CD4-positive, alpha-beta T cell treated with Interleukin-15 for 1 hour (primary cell): ENCODE data around the gene CDCA8.

Source experiments
- DNase-seq: peaks from one replicate; pipeline ENCODE4 v3.0.0-alpha.2; 2020

Gene CDCA8

DNA sequence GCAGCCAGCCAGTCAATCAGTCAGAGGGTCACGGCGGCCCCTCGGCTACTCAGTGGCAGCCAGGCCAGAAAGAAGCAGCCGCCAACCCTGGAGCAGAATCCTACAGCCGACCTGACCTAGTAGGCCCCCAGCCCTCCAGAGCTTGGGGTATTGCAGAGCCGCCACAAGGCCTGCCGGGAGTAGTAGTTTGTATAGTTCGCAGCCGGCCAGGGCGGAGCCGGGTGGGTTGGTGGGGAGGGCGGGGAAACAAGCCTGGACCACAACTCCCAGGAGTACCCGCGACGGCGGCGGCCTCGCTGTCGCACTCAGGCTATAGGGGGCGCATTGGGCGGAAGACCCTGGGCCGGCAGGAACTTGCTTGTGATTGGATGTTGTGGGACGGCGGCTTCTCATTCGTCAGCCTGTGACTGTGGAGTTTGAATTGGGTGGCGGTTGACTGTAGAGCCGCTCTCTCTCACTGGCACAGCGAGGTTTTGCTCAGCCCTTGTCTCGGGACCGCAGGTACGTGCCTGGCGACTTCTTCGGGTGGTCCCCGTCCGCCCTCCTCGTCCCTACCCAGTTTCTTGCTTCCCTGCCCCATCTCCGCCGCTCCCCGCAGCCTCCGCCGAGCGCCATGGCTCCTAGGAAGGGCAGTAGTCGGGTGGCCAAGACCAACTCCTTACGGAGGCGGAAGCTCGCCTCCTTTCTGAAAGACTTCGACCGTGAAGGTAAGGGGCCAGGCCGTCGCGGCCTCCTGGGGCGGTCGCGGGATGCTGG, at the start of gene CDCA8:
Gene CDCA8 (plus strand): TSS at position 439 of the 756 bp plus-strand sequence. CDS start 175 bp downstream, at position 614.
- DNase-seq, result peak; percentile 98

DNA sequence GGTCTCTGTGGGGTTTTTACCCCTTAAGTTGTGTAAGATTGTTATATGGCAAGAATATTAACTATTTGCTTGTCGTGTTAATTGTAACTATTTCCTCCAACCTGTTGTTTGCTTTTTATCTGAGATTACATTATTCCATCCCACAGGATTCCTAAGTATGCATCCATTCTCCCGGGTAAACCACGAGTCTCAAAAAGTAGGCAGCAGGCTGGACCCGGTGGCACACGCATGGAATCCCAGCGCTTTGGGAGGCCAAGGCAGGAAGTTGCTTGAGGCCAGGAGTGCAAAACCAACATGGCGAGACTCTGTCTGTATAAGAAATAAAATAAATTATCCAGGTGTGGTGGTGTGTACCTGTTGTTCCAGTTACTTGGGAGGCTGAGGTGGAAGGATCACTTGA, 45.0 kb upstream of the CDCA8 start:
- no peak for DNase-seq

DNA sequence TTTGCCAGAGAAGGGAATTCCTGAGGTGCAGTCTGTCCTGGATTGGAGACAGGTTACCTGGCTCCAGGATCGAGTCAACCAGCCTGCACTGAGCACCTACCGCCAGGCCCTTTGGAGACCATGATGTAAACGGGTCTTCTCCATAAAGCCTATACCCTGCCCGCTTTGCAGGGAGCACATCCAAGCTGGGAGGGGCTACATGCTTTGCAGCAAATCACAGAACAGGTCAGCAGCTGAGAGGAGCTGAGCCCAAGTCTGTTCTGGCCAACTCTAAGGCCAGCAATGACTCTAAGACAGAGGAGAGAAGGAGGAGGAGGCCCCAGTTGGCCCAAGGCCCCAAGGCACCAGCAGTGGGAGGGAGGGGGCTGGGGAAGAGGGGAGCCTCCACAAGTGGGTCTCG, 42.1 kb upstream of the CDCA8 start:
- no peak for DNase-seq

DNA sequence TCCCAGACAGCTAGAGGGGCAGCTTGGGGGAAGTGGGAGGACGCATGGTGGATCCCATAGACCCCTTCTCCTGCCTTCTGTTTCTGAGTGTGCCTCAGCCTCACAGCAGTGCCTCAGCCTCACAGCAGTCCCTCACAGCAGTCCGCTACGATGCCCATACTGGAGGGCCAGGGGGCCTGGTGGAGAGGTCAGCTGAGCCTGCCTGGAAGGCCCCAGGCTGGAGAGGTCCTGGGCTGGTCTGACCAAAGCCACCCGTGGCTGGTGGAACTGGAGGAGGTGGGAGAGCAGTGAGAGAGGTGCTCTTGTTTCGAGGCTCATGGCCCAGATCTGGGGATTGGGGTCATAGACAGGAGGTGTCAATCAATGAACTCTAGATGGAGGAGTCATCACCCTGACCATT, 41.6 kb upstream of the CDCA8 start:
- no peak for DNase-seq

DNA sequence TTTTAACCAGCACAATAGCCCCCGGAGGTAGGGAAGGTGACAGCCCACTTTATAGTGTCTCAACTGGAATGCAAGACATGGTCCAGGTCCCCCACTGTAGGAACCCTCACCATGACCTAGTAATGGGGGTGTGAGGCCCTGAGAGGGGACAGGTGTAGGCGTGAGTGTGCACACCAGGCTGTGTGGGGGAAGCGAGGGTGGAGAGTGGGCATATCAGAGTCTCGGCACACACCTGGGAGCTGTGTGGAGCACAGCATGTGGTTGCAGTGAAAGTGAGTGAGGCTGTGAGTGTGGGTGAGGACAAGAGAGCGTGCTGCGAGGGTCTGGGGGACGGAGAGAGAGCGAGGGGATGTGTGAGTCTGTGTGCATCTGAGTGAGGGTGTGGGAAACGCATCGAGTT, 40.5 kb upstream of the CDCA8 start:
- no peak for DNase-seq

DNA sequence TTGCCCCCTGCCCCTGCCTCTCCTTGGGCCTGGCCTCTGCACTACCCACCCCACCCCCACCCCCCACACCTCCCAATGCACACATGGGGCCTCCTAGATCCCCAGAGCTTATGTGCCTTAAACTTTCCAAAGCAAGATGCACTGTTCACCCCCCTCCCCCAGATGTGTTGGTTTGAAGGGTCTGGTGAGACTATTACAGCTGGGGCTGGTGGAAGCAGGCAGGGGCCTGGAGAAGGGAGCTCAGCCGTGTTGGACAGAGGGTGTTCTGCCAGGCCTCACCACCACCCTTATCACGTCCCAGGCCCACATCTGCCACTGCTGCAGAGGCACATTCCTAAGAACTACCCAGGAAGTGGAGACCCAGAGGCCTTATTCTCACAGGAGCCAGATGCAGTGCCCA, 39.3 kb upstream of the CDCA8 start:
- no peak for DNase-seq

DNA sequence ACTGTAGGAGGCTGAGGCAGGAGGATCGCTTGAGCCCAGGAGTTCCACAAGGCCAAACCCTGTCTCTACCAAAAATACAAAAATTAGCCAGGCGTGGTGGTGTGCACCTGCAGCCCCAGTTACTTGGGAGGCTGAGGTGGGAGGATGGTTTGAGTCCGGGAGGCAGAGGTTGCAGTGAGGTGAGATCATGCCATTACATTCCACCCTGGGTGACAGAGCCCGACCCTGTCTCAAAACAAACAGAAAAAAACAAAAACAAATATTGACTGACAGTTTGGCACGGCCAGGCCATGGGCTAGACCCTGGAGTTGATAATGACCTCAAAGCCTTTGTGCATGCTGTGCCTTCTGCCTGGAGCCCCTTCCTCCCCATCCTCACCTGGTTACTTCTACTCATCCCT, 38.4 kb upstream of the CDCA8 start:
- no peak for DNase-seq

DNA sequence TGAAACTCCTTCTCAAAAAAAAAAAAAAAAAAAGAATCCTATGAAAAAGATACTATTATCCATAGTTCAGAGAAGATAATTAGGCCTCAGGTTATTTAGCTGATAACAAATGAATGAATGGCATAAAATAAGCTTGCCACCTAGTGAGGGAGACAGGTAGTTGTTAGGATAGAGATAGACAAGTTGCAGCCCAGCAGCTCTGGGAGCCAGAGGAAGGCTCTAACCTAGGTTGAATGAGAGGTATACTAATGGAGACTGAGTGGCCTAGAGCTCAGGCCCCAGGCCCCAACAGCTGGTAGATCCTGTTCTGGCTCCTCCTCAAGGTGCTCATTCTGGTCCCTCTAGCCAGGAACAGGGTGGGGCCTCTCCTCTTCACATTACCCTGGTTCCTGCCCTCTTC, 37.0 kb upstream of the CDCA8 start:
- no peak for DNase-seq

DNA sequence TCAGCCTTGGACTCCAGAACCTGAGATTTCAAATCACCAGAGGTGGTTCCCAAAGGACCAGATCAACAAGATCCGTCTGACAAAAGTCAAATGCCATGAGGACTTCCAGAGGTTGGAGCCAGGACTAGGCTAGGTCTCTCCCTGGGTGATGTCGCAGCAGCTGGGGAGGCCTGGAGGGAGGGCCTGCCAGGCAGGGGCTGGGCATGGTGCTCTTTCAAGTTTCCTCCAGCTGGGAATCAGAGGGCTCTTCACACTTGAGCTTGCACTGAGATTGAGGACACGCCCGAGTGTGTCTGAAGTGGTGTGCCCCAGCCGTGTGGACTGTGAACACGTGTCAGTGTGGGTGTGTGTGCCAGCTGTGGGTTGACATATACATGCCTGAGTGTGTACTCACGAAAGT, 36.3 kb upstream of the CDCA8 start:
- DNase-seq, result no peak

DNA sequence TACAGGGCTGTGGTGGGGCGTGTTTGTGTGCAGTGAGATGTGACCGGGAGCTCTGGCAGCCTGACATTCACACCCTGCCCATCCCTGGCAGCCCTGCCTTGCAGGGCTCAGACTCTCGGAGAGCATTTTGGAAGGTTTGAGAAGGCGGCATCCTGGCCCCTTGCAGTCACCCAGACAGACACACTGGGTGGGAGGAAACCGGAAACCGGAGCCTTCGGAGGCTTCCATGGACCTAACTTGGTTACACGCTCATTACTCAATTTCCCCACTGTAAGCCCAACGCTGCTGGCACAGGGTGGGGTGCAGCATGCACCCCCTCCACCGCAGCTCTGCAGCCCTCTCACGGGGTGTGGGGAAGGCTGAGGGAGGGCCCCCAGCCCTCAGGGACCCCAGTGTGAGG, 35.4 kb upstream of the CDCA8 start:
- no peak for DNase-seq

DNA sequence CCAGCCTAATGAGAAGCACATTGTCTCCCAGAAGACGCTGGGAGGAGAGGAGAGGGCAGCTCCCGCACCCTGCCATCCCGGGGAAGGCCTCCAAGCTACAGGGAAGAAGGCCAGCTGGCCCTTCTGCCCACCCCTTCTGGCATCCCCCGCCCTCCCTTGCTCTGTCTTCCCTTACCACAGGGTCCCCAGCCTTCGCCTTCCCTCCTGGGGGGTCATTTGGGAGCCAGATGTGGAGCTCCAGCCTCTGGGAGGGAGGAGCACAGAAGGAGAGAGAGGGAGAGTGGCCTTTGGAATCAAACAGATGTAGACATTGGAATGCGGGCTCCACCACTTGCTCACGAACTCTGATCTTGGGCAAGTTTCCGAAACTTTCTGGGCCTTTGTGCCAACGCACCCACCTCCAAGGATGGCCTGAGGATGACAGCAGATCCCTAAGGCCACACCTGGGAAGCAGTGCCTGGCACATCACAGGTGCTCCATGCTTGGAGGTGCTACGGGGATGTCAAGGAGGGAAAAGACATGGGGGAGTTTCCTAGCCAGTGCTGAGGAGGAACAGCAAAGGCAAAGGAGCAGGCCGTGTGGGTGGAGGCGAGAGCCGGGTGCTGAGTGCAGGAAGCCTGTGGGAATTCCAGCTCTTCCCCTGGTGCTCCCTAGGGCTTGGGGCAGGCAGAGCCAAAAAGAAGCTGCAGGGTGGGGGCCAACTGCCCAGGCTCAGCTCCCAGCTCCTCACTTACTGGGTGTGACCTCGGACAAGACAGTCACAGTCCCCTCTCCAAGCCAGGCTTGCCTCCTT, 34.5 kb upstream of the CDCA8 start:
- DNase-seq, result no peak

DNA sequence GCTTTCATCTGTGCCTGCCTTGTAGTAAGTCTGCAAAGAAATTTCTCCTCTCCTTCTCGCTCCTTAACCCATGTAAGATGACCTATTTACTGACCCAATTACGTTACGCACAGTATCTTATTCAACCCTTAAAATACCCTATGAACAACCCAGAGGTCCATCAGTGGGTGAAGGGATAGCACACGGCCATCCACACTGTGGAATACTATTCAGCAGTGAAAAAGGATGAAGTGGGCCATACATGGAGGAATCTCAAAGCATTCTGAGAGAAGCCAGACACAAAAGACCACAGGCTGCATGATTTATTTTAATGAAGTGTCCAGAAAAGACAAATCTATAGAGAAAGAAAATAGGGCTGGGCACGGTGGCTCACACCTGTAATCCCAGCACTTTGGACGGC, 33.8 kb upstream of the CDCA8 start:
- DNase-seq, result no peak

DNA sequence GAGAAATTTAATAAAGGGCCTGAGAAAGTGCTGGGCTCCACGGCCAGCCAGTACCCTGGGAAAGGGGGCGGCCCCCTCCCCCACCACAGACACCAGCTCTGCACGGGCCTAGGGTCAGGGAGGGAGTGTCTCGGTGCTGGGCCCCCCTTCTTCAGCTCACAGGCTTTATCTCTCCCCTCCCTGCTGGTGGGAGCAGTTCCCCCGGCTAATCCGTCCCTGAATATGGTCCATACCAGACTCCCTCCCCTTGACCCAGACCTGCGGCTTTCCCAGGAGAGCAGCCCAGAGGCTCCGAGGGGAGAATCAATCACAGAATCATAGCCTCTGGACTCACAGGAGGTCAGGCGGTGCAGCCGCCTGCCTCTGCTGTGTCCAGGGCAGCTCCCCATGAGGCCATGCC, 31.7 kb upstream of the CDCA8 start:
- no peak for DNase-seq

DNA sequence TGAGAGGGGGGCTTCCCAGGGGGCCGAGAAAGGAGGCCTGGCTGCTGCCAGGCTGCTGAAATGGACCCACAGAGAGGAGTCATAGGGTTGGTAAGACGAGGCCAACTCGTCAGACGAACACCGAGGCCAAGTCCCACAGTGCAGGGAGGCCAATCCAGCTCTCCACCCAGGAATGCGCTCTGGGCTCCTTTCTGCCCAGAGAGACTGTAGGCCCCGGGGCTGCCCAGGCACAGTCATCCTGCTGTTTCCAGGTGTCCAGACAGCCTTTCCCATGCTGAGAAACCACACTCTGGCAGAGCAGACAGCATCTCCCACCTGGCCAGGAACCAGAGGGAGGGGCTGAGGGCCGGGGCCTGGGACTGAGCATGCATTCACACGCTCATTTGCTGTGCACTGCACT, 30.9 kb upstream of the CDCA8 start:
- no peak for DNase-seq

DNA sequence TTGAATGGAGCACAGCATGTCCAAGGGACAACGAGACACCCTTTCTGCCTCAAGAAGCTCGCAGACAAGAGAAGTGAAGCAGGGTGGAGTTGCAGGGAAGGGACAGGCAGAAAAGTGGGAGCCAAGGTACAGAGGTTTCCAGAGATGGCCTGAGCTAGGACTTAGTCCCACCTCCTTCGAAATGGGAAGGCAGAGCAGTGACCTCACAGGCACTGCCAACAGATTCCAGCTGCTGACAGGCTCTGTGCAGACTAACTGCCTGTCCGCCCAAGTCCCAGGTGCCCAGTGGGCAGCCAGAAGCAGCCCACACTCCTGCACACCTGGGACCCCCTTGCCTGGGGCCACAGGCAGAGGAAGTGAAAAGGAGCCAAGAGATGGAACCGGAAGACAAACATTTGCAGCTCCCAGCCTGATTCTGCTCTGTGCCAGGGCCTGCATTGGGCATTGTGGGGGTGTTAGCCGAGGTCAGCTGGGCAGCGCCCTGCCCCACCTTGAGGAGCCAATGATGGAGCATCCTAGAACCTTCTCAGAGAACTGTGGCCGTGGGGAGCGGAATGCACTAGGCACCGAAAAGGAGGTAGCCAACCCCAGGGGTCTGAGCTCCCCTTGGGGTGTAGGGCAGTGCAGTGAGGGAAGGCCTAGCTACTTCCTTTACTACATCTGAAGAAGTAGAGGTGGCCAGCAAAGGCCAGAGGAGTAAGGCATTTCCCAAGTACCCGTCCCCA, 30.1 kb upstream of the CDCA8 start:
- DNase-seq, result no peak

DNA sequence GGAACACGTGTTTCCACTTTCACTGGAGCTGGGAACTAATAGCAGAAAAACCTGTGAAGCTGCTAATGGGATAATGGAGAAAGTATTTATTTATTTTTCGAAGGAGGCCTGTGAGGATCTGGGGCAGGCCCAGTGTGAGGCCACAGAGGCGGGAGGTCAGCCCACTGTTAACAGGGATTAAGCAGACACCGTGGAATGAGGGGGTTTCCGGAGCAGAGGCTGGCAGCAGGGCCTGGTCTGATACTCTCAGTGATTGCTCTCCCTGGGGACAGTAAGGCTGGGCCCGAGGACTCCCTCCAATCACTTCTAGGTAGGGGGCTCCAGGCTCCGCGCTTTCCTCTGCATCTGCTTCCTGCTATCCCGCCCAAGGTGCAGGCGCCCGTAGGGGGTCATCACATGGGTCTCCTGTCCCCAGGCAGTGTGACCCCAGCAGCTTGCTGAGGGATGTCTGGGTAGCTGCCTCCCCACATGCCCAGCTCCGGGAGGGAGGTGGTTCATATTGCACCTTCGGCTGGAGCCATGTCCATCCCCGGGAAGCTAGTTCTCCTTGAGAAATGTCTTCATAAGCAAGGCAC, 28.8 kb upstream of the CDCA8 start:
- DNase-seq, result no peak

DNA sequence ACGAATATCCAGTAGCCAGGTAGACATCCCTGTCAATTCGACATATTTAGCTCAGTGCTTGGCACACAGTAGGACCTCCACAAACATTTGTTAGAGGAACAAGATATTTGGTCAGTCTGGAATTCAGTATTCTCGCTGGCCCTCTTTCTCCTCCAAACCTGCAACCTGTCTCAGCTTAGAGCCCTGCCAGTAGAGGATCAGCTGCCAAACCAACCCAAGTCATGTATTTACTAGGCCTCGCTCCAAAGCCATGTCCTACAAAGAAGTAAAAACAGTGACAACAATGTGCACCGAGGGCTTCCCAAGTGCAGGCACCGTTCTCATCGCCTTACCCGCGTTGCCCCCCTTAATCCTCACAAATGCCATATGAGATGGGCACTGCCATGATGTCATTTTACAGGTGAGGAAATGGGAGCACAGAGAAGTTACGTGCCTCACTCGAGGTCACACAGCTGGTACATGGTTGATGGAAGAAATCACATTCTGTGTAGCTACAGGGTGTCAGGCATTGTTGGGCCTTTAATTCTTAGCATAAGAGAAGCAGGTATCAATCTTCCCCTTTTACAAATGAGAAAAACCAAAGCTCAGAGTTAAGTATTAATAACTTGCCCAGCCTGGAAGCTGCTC, 26.0 kb upstream of the CDCA8 start:
- DNase-seq, result no peak

DNA sequence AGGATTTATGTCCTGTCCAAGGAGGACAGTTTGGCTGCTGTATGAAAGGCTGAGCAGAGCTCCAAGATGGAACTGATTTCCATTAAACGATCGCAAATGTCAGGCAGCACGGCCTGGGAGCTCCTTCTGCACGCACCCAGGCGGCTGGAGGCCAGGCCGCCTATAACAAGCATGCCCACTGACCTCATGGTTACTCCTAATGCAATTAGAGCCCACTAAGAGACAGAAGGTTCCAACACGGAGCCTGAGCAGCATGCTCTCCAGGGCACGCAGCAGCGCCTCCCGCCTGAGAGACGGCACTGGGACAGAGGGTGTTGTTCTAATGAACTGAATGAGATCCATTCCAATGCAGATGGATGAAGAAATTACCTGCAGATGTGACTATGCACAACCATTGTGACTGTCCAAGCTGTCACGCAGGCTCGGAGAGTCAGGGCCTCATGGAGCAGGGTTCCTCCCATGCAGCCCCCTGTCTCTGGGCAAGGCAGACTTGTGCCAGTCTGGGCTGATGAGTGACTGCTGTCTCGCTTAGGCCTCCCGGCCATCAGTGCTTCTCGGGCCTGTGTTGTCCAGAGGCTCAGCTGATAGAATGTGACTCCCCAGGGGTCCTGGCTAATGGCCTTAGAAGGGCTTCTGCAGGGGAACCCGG, 25.2 kb upstream of the CDCA8 start:
- DNase-seq, result no peak

DNA sequence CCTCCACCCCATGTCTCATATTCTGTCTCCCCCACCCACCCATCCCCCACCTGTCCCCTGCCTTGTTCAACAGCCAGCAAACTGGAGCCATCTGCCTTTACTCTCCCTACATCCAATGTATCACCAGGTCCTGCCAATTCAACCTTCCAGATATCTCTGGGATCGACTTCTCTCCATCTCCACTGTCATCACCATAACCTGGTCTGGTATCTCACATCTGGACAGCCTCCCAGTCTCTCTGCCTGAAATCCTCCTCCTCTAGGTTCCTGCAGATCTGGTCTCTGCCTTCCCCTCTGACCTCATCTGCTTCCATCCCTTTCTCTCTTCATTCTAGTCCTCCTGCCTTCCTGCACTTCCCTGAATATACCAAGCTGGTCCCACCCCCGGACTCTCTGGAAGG, 22.2 kb upstream of the CDCA8 start:
- DNase-seq, result no peak

DNA sequence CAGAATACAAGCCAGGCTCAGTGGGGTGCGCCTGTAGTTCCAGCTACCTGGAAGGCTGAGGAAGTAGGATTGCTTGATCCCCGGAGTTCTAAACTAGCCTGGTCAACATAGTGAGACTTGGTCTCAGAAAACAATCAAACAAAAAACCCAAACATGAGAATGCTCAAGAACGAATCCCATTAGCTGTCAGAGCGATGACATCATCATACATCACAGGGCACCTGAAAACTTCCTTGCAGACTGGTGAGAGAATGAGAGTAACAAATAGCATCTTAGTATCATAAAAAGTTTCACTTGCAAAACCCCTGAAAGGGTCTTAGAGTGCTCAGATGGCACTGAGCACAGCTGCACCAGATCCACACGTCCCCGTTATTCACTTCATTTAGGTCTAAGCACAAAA, 21.1 kb upstream of the CDCA8 start:
- DNase-seq, result no peak

DNA sequence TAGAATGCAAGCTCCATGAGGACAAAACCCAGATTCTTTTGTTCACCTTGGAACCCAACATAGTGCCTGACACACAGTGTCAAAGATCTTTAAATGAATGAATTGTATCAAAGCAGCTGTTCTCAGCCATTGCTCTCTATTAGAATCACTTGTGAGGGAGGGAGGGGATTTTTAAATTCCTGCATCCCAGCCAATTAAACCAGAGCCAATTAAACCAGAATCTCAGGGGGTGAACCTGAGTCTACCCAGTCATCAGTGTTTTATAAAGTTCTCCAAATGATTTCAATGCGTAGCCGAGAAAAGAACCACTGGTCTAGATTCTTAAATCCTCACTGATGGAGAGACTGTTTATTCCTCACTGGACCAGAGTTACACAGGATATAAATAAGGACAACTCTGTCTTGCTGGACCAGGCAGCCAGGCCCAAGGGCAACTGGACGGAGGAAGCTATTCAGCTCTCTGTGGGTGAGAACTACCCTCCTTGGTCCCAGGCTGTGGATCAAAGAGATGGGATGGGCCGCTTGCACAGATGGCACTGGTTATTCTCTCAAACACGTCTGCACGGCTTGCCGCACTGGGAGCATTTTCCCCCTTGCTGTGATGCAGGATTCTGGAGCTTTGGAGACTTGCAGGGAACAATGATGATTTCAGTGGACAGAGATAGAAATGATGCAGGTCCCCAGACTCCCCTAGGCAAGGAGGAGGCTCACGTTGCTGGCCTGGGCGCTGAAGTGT, 20.0 kb upstream of the CDCA8 start:
- no peak for DNase-seq

DNA sequence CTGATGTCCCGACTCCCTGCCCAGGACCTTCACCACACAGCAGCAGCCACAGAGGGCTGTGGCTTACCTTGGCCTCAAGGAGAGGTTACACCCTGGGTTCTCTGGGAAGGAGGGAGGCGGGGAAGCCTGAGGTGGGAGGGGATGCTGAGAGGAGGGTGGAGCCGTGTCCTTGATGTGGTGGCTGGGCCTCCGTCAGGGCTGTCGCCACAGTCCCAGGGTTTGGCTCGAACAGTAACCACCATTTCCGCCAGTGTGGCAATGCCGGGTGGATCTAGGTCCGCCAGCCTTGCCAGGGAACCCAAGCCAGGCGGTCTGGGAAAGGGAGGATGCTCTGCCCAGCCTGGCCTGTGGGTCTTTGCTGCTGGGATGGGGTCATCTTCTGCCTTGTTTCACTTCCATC, 18.4 kb upstream of the CDCA8 start:
- DNase-seq, result peak; percentile 40
